Subcutaneous abdominal adipose tissue (tissue), 5 donors: ENCODE results near the gene RFX3.

Experiments used
- H3K27ac ChIP-seq: one replicate; pipeline ENCODE4 v1.7.0; 2013; ENCODE audit warnings: low read depth, mild to moderate bottlenecking, inconsistent platforms, low read length, moderate library complexity
- H3K27me3 ChIP-seq, 5 donors: one replicate each; pipeline ENCODE4 v1.7.0; 2013; ENCODE audit warnings: low read length in 5 of 5, inconsistent platforms in 1 of 5; ENCODE audit not compliant: control insufficient read depth in 5 of 5, insufficient read depth in 4 of 5
- H3K36me3 ChIP-seq, 5 donors: one replicate each; pipeline ENCODE4 v1.7.0; 2013; ENCODE audit warnings: low read length in 5 of 5; ENCODE audit not compliant: control insufficient read depth in 5 of 5, insufficient read depth in 5 of 5
- H3K4me1 ChIP-seq, 5 donors: one replicate each; pipeline ENCODE4 v1.7.0; 2013; ENCODE audit warnings: low read length in 5 of 5, mild to moderate bottlenecking in 3 of 5, moderate library complexity in 1 of 5; ENCODE audit not compliant: control insufficient read depth in 5 of 5, insufficient read depth in 5 of 5
- H3K4me3 ChIP-seq, 5 donors: one replicate each; pipeline ENCODE4 v1.7.0; 2013; ENCODE audit warnings: low read length in 5 of 5, low read depth in 1 of 5
- H3K9ac ChIP-seq, 5 donors: one replicate each; pipeline ENCODE4 v1.7.0; 2013; ENCODE audit warnings: low read length in 5 of 5, mild to moderate bottlenecking in 4 of 5, moderate library complexity in 3 of 5
- H3K9me3 ChIP-seq, 5 donors: one replicate each; pipeline ENCODE4 v1.7.0; 2013; ENCODE audit warnings: low read length in 5 of 5; ENCODE audit not compliant: control insufficient read depth in 5 of 5
- donor health status: healthy.
- donor health status: healthy.
- donor health status: healthy.
- donor health status: healthy.
- donor health status: healthy.

Gene RFX3

GRCh38 chr9:3502560-3503398, 23.0 kb downstream of the RFX3 start:
- Histone ChIP-seq H3K27ac (no peak overlapping the region), H3K4me3 (no peak overlapping the region), H3K9ac (no peak overlapping the region), H3K27me3 (no peaks in the 10 kb centered on the region), H3K4me1 (no peaks in the 10 kb centered on the region), H3K9me3 (no peaks in the 10 kb centered on the region), H3K36me3 (no peaks in the 10 kb centered on the region)

- Histone ChIP-seq H3K36me3 (no peaks in the 10 kb centered on the region), H3K27me3 (no peaks in the 10 kb centered on the region), H3K4me3 (no peak overlapping the region), H3K4me1 (no peaks in the 10 kb centered on the region), H3K9ac (no peak overlapping the region), H3K9me3 (no peaks in the 10 kb centered on the region), H3K27ac (no peak overlapping the region)
These were observed 25.8 kb downstream of the RFX3 start for GRCh38 chr9:3500044-3500443.

DNA sequence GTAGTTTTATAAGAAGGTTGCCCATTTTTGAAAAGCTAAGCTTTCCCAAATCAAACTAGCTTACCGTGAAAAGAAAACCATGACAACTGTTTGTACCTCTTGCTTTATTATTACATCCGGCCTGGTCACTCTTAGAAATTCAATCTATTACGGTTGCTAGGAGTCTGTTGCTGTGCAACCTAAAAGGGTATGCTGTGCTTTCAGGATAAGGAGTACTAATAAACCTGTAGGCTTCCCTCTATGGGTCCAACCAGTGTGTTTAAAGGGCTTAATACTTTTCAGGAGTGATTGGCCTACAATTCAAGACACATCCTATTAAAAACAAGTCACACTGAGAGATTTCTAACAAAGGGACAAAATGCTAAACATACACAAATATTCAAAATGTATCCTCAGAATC, 27.1 kb downstream of the RFX3 start:
- H3K36me3 ChIP-seq, result no peaks in the 10 kb centered on the region
- H3K4me3 ChIP-seq, result no peak overlapping the region
- H3K4me1 ChIP-seq, result no peaks in the 10 kb centered on the region
- H3K9ac ChIP-seq, result no peak overlapping the region
- no peaks in the 10 kb centered on the region for H3K9me3 ChIP-seq
- no peaks in the 10 kb centered on the region for H3K27me3 ChIP-seq
- no peak overlapping the region for H3K27ac ChIP-seq

DNA sequence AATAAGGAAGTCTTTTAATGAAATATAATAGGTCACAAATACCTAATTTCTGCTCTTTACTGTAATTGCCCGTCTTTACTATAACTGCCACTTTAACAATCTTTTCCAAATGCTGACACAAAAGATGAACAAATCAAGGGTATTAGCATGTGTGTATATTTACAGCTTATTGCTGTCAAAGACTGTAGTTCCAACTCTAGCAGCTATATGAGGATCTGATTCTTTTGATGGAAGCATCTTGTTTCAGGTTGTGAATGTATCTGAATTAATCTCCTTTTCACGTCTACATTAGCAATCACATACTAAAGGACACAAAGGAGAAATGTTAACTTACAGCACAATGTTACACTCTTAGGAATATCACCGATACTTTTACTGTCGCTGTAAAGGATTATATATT, 27.9 kb downstream of the RFX3 start:
- no peak overlapping the region for H3K9ac ChIP-seq
- H3K4me1 ChIP-seq, result no peaks in the 10 kb centered on the region
- H3K27me3 ChIP-seq, result no peaks in the 10 kb centered on the region
- no peak overlapping the region for H3K27ac ChIP-seq
- no peak overlapping the region for H3K4me3 ChIP-seq
- H3K36me3 ChIP-seq, result no peaks in the 10 kb centered on the region
- no peaks in the 10 kb centered on the region for H3K9me3 ChIP-seq

GRCh38 chr9:3497401-3497800, 28.4 kb downstream of the RFX3 start:
- Histone ChIP-seq H3K4me3 (no peak overlapping the region), H3K36me3 (no peaks in the 10 kb centered on the region), H3K27ac (no peak overlapping the region), H3K9ac (no peak overlapping the region), H3K27me3 (no peaks in the 10 kb centered on the region), H3K9me3 (no peaks in the 10 kb centered on the region), H3K4me1 (no peaks in the 10 kb centered on the region)

GRCh38 chr9:3495855-3496254, 29.9 kb downstream of the RFX3 start:
- Histone ChIP-seq H3K27ac (no peak overlapping the region), H3K4me1 (no peaks in the 10 kb centered on the region), H3K9me3 (no peaks in the 10 kb centered on the region), H3K27me3 (no peaks in the 10 kb centered on the region), H3K36me3 (no peaks in the 10 kb centered on the region), H3K9ac (no peak overlapping the region), H3K4me3 (no peak overlapping the region)

DNA sequence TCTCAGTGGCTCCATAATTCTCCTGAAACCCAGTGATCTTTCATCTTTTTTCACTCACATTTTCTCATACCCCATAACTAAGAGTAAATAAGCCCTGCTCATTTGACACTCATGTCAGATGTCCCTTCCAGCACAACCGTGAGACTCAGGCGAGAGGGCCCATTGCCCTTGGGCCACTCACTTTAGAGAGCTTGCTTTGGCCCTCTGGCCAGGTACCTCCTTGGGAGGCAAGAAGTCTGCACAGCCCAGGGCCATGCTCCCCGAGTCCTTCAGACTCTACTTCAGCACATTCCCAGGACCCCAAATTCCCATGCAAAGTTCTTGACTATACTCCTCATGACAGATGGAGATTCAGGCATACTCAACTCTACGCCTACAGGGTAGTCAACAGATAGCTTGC, 33.6 kb downstream of the RFX3 start:
- Histone ChIP-seq H3K9me3 (no peaks in the 10 kb centered on the region), H3K4me3 (no peak overlapping the region), H3K9ac (no peak overlapping the region), H3K4me1 (no peaks in the 10 kb centered on the region), H3K27ac (no peak overlapping the region), H3K27me3 (no peaks in the 10 kb centered on the region), H3K36me3 (no peaks in the 10 kb centered on the region)

DNA sequence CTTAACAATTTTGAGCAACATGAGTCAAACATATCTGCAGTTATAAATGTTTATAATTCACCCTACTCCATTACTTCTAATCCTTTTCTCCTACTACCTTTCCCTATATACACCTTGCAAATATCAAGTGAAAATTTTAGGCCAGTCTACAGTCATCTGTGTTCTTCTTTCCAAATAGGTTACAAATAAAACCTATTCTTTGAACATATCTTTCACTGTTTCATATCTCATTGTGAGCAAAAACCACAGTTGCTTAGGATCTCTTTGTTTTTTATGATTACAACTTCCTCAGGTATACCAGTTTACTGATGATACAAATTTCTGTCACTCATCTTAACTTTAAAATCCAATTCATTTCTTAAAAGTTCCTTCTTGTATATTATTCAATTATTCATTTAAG, 34.4 kb downstream of the RFX3 start:
- Histone ChIP-seq H3K9ac (no peak overlapping the region), H3K27ac (no peak overlapping the region), H3K4me3 (no peak overlapping the region), H3K4me1 (no peaks in the 10 kb centered on the region), H3K27me3 (no peaks in the 10 kb centered on the region), H3K36me3 (no peaks in the 10 kb centered on the region), H3K9me3 (no peaks in the 10 kb centered on the region)

DNA sequence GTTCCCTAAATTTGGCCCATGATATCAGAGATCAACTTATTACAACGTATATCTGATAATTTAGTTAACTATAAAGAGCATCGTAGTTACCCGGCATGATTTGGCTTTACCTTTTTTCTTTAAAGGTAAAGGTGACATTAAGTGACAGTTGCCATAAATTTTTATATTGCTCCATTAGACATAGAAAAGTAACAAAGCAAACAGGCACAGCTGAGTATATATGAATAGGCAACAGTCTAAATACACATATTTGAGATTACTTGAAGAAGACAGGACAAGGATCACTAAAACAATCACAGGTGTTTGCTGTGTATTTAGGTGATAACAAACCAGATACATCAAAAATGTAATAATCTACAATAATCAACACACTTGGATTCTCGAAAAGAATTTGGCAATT, 34.8 kb downstream of the RFX3 start:
- H3K27ac ChIP-seq, result no peak overlapping the region
- H3K9ac ChIP-seq, result no peak overlapping the region
- H3K9me3 ChIP-seq, result no peaks in the 10 kb centered on the region
- H3K4me3 ChIP-seq, result no peak overlapping the region
- no peaks in the 10 kb centered on the region for H3K27me3 ChIP-seq
- no peaks in the 10 kb centered on the region for H3K4me1 ChIP-seq
- no peaks in the 10 kb centered on the region for H3K36me3 ChIP-seq

- peaks cover 0 to 9% (median 3%) of the 10 kb centered on the region in 5 donors for H3K36me3 ChIP-seq
These were observed 43.2 kb downstream of the RFX3 start for GRCh38 chr9:3482578-3482977.

More at GRCh38 chr9:3482578-3482977, 43.2 kb downstream of the RFX3 start:
- H3K27ac ChIP-seq, result no peak overlapping the region
- H3K27me3 ChIP-seq, result no peaks in the 10 kb centered on the region
- H3K4me1 ChIP-seq, result peaks cover 0 to 4% (median 0%) of the 10 kb centered on the region in 5 donors
- H3K9ac ChIP-seq, result no peak overlapping the region
- H3K4me3 ChIP-seq, result no peak overlapping the region
- peaks cover 0 to 2% (median 0%) of the 10 kb centered on the region in 5 donors for H3K9me3 ChIP-seq
